Vagina (tissue), 2 donors: ENCODE results near the gene NEDD4L.

ENCODE experiments used
- CTCF ChIP-seq, 3 experiments: fragments of 450-650 bp in 2 of 3; fragments of 200-600 bp in 1 of 3; sonication (generic) in 1 of 3; IDR thresholded peaks; one replicate each; pipeline ENCODE4 v1.5.1; 2017 to 2019; ENCODE audit warnings: antibody characterized with exemption in 3 of 3, mild to moderate bottlenecking in 2 of 3, moderate library complexity in 2 of 3
- POLR2A ChIP-seq, 2 donors: fragments of 450-650 bp; IDR thresholded peaks; one replicate each; pipeline ENCODE4 v1.6.1; 2017; ENCODE audit warnings: antibody characterized with exemption in 2 of 2, mild to moderate bottlenecking in 2 of 2, moderate library complexity in 2 of 2

GRCh38 chr18:58242968-58243367 lies 198.9 kb downstream of the NEDD4L start:
- TF ChIP-seq CTCF (IDR thresholded peaks at IDR 0.05): no peak
- no peak for TF ChIP-seq POLR2A (IDR thresholded peaks at IDR 0.05)
